HG03045 (cell line): ENCODE results near the gene RPS27.
"Not testable (repeated sequence)": the region's sequence is repeated elsewhere in the genome, so short reads cannot be mapped to it uniquely, and the experiment has no call there.

Experiments used
- ATAC-seq: cut with Tn5 transposase; IDR thresholded peaks from one replicate; pipeline ENCODE4 v1.9.1; 2021; ENCODE audit warnings: mild to moderate bottlenecking, moderate library complexity; ENCODE audit not compliant: unreplicated experiment

Gene RPS27

GRCh38 chr1:153985341-153985912 is 5.1 kb upstream of the RPS27 start:
- ATAC-seq = no peak

- ATAC-seq = no peak
Measured at GRCh38 chr1:153985941-153986761, 4.4 kb upstream of the RPS27 start, which contains the start of gene RAB13. RAB13 (minus strand) TSS chr1:153986339; CDS start chr1:153986236, 103 bp downstream.

- no peak for ATAC-seq
Measured at GRCh38 chr1:153987621-153988020, 2.9 kb upstream of the RPS27 start.

- ATAC-seq = no peak
Measured at GRCh38 chr1:153991151-153991630, 629 bp downstream of the RPS27 start.

GRCh38 chr1:153991806-153992205 is 1.2 kb downstream of the RPS27 start:
- no peak for ATAC-seq

- no peak for ATAC-seq
Measured at GRCh38 chr1:153995202-153995601, 4.6 kb downstream of the RPS27 start.

- no peak for ATAC-seq
Measured at GRCh38 chr1:153995640-153996039, 5.1 kb downstream of the RPS27 start.

- ATAC-seq = not testable (repeated sequence)
Measured at GRCh38 chr1:153996882-153997281, 6.3 kb downstream of the RPS27 start.

- no peak for ATAC-seq
Measured at GRCh38 chr1:154000420-154000819, 9.9 kb downstream of the RPS27 start.

GRCh38 chr1:154006136-154006535 is 15.6 kb downstream of the RPS27 start:
- ATAC-seq = no peak

- no peak for ATAC-seq
Measured at GRCh38 chr1:154012129-154012528, 21.6 kb downstream of the RPS27 start.

GRCh38 chr1:154012543-154012942 is 22.0 kb downstream of the RPS27 start:
- ATAC-seq = not testable (repeated sequence)

- no peak for ATAC-seq
Measured at GRCh38 chr1:154014154-154014907, 23.8 kb downstream of the RPS27 start.

- no peak for ATAC-seq
Measured at GRCh38 chr1:154019269-154019668, 28.7 kb downstream of the RPS27 start.

GRCh38 chr1:154019940-154020339 is 29.4 kb downstream of the RPS27 start:
- ATAC-seq = no peak

- ATAC-seq = not testable (repeated sequence)
Measured at GRCh38 chr1:154033697-154034096, 43.1 kb downstream of the RPS27 start.
